ENCODE data around the gene LRRC51.
"Not testable (repeated sequence)": the region's sequence is repeated elsewhere in the genome, so short reads cannot be mapped to it uniquely, and the experiment has no call there.

Gene LRRC51

DNA sequence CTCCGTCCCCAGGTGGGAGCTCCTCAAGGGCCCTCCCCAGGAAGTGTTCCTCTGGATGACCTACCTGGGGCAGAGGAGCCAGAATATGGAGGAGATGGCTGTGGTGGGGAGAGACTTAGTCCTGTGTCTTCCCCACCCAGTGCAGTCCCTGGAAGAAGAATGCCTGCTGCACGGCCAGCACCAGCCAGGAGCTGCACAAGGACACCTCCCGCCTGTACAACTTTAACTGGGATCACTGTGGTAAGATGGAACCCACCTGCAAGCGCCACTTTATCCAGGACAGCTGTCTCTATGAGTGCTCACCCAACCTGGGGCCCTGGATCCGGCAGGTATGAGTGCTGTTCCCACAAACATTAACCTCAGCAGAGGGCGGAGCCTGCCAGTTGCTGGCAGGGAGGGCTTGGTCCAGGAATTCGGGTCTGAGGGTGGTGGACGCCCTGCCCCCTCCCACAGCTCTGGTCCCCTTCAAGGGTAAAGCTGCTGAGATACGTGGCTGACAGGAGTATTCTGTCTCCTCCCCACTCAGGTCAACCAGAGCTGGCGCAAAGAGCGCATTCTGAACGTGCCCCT lies 58.3 kb downstream of the LRRC51 start:
- DNase-seq (ENCODE audit: extremely low read depth in 1 of 2, low read depth in 1 of 2) = no peak

DNA sequence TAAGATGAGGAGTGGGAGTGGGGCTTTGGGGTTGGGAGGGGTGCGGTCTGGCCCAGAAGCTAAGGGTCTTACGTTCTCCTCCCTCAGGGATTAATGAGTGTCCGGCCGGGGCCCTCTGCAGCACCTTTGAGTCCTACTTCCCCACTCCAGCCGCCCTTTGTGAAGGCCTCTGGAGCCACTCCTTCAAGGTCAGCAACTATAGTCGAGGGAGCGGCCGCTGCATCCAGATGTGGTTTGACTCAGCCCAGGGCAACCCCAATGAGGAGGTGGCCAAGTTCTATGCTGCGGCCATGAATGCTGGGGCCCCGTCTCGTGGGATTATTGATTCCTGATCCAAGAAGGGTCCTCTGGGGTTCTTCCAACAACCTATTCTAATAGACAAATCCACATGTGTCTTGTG lies 58.9 kb downstream of the LRRC51 start:
- DNase-seq (ENCODE audit: extremely low read depth in 1 of 2, low read depth in 1 of 2) = no peak

DNA sequence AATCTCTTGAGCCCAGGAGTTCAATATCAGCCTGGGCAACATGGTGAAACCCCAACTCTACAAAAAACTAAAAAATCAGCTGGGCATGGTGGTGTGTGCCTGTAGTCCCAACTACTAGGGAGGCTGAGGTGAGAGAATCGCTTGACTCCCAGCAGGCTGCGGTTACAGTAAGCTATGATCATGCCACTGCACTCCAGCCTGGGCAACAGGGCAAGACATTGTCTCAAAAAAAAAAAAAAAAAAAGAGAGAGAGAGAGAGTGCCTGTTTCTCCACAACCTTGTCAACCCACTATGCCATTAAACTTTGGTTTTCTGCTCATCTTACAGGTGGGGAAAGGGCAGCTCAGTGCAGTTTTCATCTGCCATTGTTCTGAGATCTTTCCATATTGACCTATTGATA lies 60.0 kb downstream of the LRRC51 start:
- DNase-seq (ENCODE audit: extremely low read depth in 1 of 2, low read depth in 1 of 2) = no peak

GRCh38 chr11:72141066-72141465 lies 60.4 kb downstream of the LRRC51 start:
- DNase-seq (ENCODE audit: extremely low read depth in 1 of 2, low read depth in 1 of 2) = peak; percentile 7 to 48

DNA sequence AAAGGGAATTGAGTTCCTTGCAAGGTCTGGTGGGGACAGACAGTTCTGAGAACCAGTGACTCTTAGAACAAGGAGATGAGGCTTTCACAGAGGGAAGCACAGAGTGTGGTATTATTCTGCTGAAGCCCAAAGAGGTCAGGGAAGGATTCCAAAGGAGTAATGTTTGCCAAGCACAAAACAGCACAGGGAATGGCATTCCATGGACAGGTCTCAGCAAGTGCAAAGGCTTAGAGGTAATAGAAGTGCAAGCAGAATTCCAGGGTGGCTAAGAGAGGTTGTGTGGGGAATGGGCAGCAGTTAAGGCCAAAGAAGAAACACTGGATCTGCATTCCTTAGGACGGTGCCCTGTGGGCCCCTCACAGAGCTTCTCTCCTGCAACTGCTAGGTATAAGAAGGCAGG lies 61.4 kb downstream of the LRRC51 start:
- not testable (repeated sequence) for DNase-seq (ENCODE audit: extremely low read depth in 1 of 2, low read depth in 1 of 2)

DNA sequence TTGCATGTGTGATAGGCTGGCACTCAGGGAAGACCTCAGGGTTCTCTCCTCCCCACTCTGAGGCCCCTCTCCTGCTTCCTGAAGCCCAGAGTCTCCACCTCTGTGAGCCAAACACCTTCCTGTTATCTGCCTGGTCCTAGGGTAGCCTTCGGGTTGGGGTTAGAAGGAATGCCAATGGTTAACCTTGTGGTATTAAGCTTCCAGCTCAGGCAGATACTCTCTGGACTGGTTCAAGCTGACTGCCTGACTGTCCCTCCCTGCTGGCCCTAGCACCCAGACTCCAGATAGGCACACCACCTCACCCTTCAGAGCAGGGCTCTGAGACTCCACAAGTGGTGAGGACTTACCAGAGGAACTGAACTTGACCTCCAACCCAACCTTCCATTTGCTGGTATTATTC lies 61.9 kb downstream of the LRRC51 start:
- DNase-seq (ENCODE audit: extremely low read depth in 1 of 2, low read depth in 1 of 2) = not testable (repeated sequence)

- no peak for DNase-seq (ENCODE audit: extremely low read depth in 1 of 2, low read depth in 1 of 2)
These were observed 64.3 kb downstream of the LRRC51 start for GRCh38 chr11:72144807-72145565.

All from stimulated activated CD8-positive, alpha-beta memory T cell treated with anti-CD3 and anti-CD28 coated beads, Interleukin-7, amount 100 ng/mL, for 48 hours (primary cell).